ENCODE data around the gene MVK.

DNA sequence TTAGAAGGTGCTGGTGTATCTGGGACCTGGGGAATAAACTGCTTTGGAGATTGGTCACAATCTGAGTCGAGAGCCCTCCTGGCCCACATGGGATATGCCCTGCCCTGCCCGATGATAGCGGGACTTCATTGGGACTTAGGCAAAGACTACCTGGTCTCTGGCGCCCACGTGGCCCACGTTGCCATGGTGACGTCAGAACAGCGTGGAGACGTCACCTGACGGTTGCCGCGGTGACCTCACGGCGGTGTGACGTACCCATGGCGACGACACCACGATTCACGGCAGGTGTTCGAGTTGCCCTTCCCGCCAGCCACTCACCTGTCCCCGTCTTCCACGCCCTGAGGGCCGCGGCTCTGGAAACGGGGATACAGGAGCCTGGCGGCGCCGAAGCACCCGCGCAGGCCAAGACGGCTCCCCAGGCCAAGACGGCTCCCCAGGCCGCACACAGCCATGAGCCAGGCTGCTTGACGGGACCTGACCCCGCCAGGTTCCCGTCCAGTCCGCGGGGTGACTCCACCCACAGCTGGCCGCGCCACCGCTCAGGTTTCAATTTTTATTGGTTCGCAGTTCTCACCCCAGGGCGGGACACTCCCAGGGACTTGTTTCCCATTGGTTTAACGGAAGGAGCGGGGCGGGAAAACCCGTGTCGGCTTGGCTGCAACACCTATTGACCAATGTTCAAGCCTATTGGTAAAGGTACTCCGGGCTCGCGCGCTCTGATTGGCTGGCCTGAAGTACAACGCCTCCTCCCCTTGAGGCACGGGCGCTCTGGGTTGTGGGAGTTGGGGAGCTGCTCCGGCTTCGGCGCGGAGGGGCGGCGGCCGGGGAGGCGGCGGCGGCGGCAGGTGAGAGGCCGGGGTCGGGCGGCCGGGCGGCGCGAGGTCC, at the start of gene MVK, which contains the start of gene MMAB:
- TF ChIP-seq, protein P1, sequence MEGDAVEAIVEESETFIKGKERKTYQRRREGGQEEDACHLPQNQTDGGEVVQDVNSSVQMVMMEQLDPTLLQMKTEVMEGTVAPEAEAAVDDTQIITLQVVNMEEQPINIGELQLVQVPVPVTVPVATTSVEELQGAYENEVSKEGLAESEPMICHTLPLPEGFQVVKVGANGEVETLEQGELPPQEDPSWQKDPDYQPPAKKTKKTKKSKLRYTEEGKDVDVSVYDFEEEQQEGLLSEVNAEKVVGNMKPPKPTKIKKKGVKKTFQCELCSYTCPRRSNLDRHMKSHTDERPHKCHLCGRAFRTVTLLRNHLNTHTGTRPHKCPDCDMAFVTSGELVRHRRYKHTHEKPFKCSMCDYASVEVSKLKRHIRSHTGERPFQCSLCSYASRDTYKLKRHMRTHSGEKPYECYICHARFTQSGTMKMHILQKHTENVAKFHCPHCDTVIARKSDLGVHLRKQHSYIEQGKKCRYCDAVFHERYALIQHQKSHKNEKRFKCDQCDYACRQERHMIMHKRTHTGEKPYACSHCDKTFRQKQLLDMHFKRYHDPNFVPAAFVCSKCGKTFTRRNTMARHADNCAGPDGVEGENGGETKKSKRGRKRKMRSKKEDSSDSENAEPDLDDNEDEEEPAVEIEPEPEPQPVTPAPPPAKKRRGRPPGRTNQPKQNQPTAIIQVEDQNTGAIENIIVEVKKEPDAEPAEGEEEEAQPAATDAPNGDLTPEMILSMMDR (IDR thresholded peaks at IDR 0.05; ENCODE audit: low read length): no peak
- TF ChIP-seq EZH2 (IDR thresholded peaks at IDR 0.05; ENCODE audit: borderline replicate concordance, low read length): no peak

All from OCI-LY1 (cell line).